ENCODE measurements around the gene KRTAP27-1.

GRCh38 chr21:30306884-30307283, 30.6 kb downstream of the KRTAP27-1 start:
- TF ChIP-seq KDM5A (IDR thresholded peaks at IDR 0.05; ENCODE audit: low read length) (no peak), CTCF (IDR thresholded peaks at IDR 0.05; ENCODE audit: control extremely low read depth in 1 of 3, insufficient read depth in 1 of 3, low read depth in 1 of 3, low read length in 3 of 3) (no peak), RAD21 (IDR thresholded peaks at IDR 0.05 in 1 of 2, conservative IDR thresholded peaks at IDR 0.05 in 1 of 2; ENCODE audit: low read depth in 2 of 2, low read length in 2 of 2) (no peak), POLR2AphosphoS5 (IDR thresholded peaks at IDR 0.05; ENCODE audit: low read depth, low read length) (no peak), EZH2 (IDR thresholded peaks at IDR 0.05; ENCODE audit: low read depth, low read length, severe bottlenecking) (no peak), POLR2A (IDR thresholded peaks at IDR 0.05; ENCODE audit: control extremely low read depth in 1 of 2, low read depth in 2 of 2, low read length in 2 of 2) (no peak), EP300 (IDR thresholded peaks at IDR 0.05; ENCODE audit: borderline replicate concordance in 1 of 2, low read depth in 2 of 2, low read length in 2 of 2) (no peak)

Data from H1 (cell line).